ENCODE data around the gene YOD1.

DNA sequence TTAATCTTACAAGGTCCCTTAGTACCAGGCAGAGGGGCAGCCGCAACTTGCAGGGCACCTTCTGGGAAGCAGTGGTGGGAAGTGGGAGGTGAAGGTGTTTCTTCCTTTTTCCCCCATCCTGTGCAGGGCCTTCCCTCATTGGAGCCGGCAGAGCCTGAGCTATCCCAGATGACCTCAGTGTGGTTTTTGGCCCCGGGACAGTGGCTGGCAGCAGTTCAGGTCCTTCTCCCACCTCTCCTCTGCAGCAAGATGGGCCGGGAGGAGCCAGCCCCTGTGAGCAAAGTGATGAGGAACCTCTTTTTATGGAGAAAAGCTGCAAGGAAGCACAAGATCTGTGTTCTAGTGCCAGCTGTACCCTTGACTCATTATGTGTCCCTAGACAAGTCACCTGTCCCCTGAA, 8.9 kb upstream of the YOD1 start:
- TF ChIP-seq, protein P1, sequence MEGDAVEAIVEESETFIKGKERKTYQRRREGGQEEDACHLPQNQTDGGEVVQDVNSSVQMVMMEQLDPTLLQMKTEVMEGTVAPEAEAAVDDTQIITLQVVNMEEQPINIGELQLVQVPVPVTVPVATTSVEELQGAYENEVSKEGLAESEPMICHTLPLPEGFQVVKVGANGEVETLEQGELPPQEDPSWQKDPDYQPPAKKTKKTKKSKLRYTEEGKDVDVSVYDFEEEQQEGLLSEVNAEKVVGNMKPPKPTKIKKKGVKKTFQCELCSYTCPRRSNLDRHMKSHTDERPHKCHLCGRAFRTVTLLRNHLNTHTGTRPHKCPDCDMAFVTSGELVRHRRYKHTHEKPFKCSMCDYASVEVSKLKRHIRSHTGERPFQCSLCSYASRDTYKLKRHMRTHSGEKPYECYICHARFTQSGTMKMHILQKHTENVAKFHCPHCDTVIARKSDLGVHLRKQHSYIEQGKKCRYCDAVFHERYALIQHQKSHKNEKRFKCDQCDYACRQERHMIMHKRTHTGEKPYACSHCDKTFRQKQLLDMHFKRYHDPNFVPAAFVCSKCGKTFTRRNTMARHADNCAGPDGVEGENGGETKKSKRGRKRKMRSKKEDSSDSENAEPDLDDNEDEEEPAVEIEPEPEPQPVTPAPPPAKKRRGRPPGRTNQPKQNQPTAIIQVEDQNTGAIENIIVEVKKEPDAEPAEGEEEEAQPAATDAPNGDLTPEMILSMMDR (IDR thresholded peaks at IDR 0.05; ENCODE audit: insufficient read depth, low read length, poor library complexity, severe bottlenecking) = no peak
- TF ChIP-seq EZH2phosphoT487 (conservative IDR thresholded peaks at IDR 0.05; ENCODE audit: low read length) = no peak

All from SU-DHL-6 (cell line).